Fibroblast of the aortic adventitia (primary cell): Measurements from ENCODE around the gene CA5A. TPM values are rescaled to one million over a fixed set of nuclear protein-coding genes. Genes with fewer than 3 reads are reported as not detected.
A peak's percentile ranks its signal among the peaks of the same experiment; 100 is the strongest.

Experiments used
- DNase-seq: peaks from one replicate; pipeline ENCODE4 v3.0.0-alpha.2; 2010; ENCODE audit warnings: low read depth
- H3K4me3 ChIP-seq: 2 replicates; pipeline ENCODE4 v1.5.1; 2011; ENCODE audit warnings: low read depth, mild to moderate bottlenecking, control low read depth, low read length, moderate library complexity
- CTCF ChIP-seq: IDR thresholded peaks from 2 replicates; pipeline ENCODE4 v1.5.1; 2011; ENCODE audit warnings: mild to moderate bottlenecking, low read length, control low read depth, inconsistent platforms; ENCODE audit not compliant: insufficient read depth
- total RNA-seq: library from RNA; depleted of rRNA; stranded (reverse); fragments of >200 nt; gene quantifications from 2 replicates; pipeline ENCODE4 v1.2.3, GENCODE V29; 2012; ENCODE audit warnings: low replicate concordance

The CA5A gene
- total RNA-seq, 1 donor = not detected

- no peak for DNase-seq
- no peak for TF ChIP-seq CTCF
- no peak overlapping the region for H3K4me3 ChIP-seq
Observed at GRCh38 chr16:87968541-87968940, 32.2 kb upstream of the CA5A start.

GRCh38 chr16:87966685-87967185 lies 30.4 kb upstream of the CA5A start:
- DNase-seq = no peak
- TF ChIP-seq CTCF = no peak
- peak overlapping the region; percentile 39 for H3K4me3 ChIP-seq

- no peak for TF ChIP-seq CTCF
Observed at GRCh38 chr16:87966064-87966645, 29.8 kb upstream of the CA5A start.

GRCh38 chr16:87965417-87965816 lies 29.1 kb upstream of the CA5A start:
- no peak overlapping the region for H3K4me3 ChIP-seq
- no peak for DNase-seq
- TF ChIP-seq CTCF = no peak

More at GRCh38 chr16:87966064-87966645, 29.8 kb upstream of the CA5A start:
- no peak overlapping the region for H3K4me3 ChIP-seq
- DNase-seq = peak; percentile 93

GRCh38 chr16:87964049-87964659 lies 27.8 kb upstream of the CA5A start:
- H3K4me3 ChIP-seq = no peak overlapping the region
- DNase-seq = no peak
- TF ChIP-seq CTCF = no peak

GRCh38 chr16:87963400-87963799 lies 27.1 kb upstream of the CA5A start:
- DNase-seq = peak; percentile 89
- TF ChIP-seq CTCF = no peak
- H3K4me3 ChIP-seq = no peak overlapping the region
